Endothelial cell of umbilical vein (primary cell): ENCODE measurements around the gene DCLK2. TPM values are rescaled to one million over a fixed set of nuclear protein-coding genes. Genes with fewer than 3 reads are reported as not detected.

Experiments used
- BruUV-seq: library from RNA; stranded (reverse); fragments of 400-500 nt; replicated peaks from 2 replicates; lab custom pipeline; 2021; lab: Mats Ljungman, UMichigan
- CTCF ChIA-PET: fragments of 300-600, 350-600 bp; sonication (Branson Sonifier 250); formaldehyde crosslinking; loops from one replicate; lab custom pipeline; 2021; ENCODE audit warnings: antibody characterized with exemption, inconsistent platforms; lab: Charles Lee
- POLR2A ChIA-PET: fragments of 300-600, 350-600 bp; sonication (Branson Sonifier 250); formaldehyde crosslinking; loops from one replicate; lab custom pipeline; 2021; ENCODE audit warnings: antibody characterized with exemption, inconsistent platforms; lab: Charles Lee
- DNase-seq: peaks from one replicate; pipeline ENCODE4 v3.0.0-alpha.2; 2011; ENCODE audit warnings: low read depth, low spot score
- FAIRE-seq: peaks from 2 replicates; lab custom pipeline; 2011; peaks lifted over from hg19 to GRCh38; lab: Jason Lieb, UNC
- H2AFZ ChIP-seq: 2 replicates; pipeline ENCODE4 v1.6.0; 2012; ENCODE audit warnings: low read depth, low read length, control low read depth, inconsistent platforms
- H3K27ac ChIP-seq: 2 replicates; pipeline ENCODE4 v1.5.1; 2011; ENCODE audit warnings: low read depth, mild to moderate bottlenecking, control low read depth, low read length, moderate library complexity; ENCODE audit not compliant: insufficient read depth
- H3K27me3 ChIP-seq, 2 experiments: 2 replicates each; pipeline versions ENCODE4 v1.6.0 to v1.6.1; 2011; ENCODE audit warnings: low read length in 2 of 2, mixed read lengths in 1 of 2; ENCODE audit not compliant: control insufficient read depth in 2 of 2, insufficient read depth in 2 of 2
- H3K36me3 ChIP-seq, 2 experiments: 2 replicates in 1 of 2; 3 replicates in 1 of 2; pipeline ENCODE4 v1.5.1; 2011; ENCODE audit warnings: low read length in 2 of 2, mild to moderate bottlenecking in 1 of 2, moderate library complexity in 1 of 2; ENCODE audit not compliant: control insufficient read depth in 2 of 2, insufficient read depth in 2 of 2; ENCODE audit errors: extremely low read depth in 1 of 2
- H3K4me1 ChIP-seq: 3 replicates; pipeline ENCODE4 v1.5.1; 2011; ENCODE audit warnings: mild to moderate bottlenecking, low read length; ENCODE audit not compliant: control insufficient read depth, insufficient read depth; ENCODE audit errors: extremely low read depth
- H3K4me2 ChIP-seq: 2 replicates; pipeline ENCODE4 v1.6.1; 2011; ENCODE audit warnings: low read length, control low read depth, mixed read lengths; ENCODE audit not compliant: insufficient read depth
- H3K4me3 ChIP-seq, 3 experiments: fragments of 200-600 bp in 1 of 3; sonication (generic), shearing (Covaris generic) in 1 of 3; replicated peaks in 1 of 3; 2 replicates each; pipeline ENCODE4 v1.5.1; 2011 to 2016; ENCODE audit warnings: control low read depth in 3 of 3, low read length in 3 of 3, mild to moderate bottlenecking in 2 of 3, inconsistent platforms in 1 of 3, low read depth in 1 of 3, moderate library complexity in 1 of 3; ENCODE audit not compliant: insufficient read depth in 1 of 3
- H3K79me2 ChIP-seq: 2 replicates; pipeline ENCODE4 v1.6.0; 2012; ENCODE audit warnings: low read length, inconsistent platforms; ENCODE audit not compliant: control insufficient read depth, insufficient read depth
- H3K9ac ChIP-seq: replicated peaks from 2 replicates; pipeline ENCODE3; 2011; ENCODE audit warnings: low read length, control low read depth; ENCODE audit not compliant: insufficient read depth; ENCODE audit errors: extremely low read depth
- H3K9me1 ChIP-seq: replicated peaks from 3 replicates; pipeline ENCODE4 v1.6.0; 2011; ENCODE audit warnings: mild to moderate bottlenecking, low read length; ENCODE audit not compliant: control insufficient read depth, insufficient read depth; ENCODE audit errors: extremely low read depth
- H3K9me3 ChIP-seq: replicated peaks from 2 replicates; pipeline ENCODE4 v1.5.1; 2012; ENCODE audit warnings: low read length, inconsistent platforms; ENCODE audit not compliant: control insufficient read depth, insufficient read depth
- H4K20me1 ChIP-seq: replicated peaks from 2 replicates; pipeline ENCODE3; 2011; ENCODE audit warnings: mild to moderate bottlenecking, low read length; ENCODE audit not compliant: control insufficient read depth, insufficient read depth; ENCODE audit errors: extremely low read depth
- CTCF ChIP-seq, 2 donors: IDR thresholded peaks; 1 replicate in 1 of 2; 2 replicates in 1 of 2; pipeline ENCODE4 v1.5.1; 2011; ENCODE audit warnings: low read length in 2 of 2, mild to moderate bottlenecking in 2 of 2, moderate library complexity in 2 of 2, control low read depth in 1 of 2, inconsistent platforms in 1 of 2, low read depth in 1 of 2; ENCODE audit not compliant: insufficient read depth in 1 of 2; ENCODE audit errors: extremely low read depth in 1 of 2
- EZH2 ChIP-seq: IDR thresholded peaks from 2 replicates; pipeline ENCODE4 v1.6.1; 2012; ENCODE audit warnings: borderline replicate concordance, low read depth, mild to moderate bottlenecking, moderate library complexity, low read length, inconsistent platforms; ENCODE audit not compliant: severe bottlenecking
- FOS ChIP-seq: IDR thresholded peaks from 2 replicates; pipeline ENCODE4 v1.6.1; 2011; ENCODE audit warnings: mild to moderate bottlenecking, low read length, moderate library complexity, borderline replicate concordance; ENCODE audit not compliant: insufficient read depth
- GATA2 ChIP-seq: IDR thresholded peaks from 2 replicates; pipeline ENCODE4 v1.7.0; 2011; ENCODE audit warnings: low read depth, mild to moderate bottlenecking, moderate library complexity, mixed read lengths, low read length; ENCODE audit not compliant: insufficient read length, insufficient read depth
- JUN ChIP-seq: IDR thresholded peaks from 2 replicates; pipeline ENCODE4 v1.6.1; 2011; ENCODE audit warnings: borderline replicate concordance, low read depth; ENCODE audit not compliant: insufficient read length, insufficient read depth
- MAX ChIP-seq: IDR thresholded peaks from 2 replicates; pipeline ENCODE4 v1.6.1; 2011; ENCODE audit not compliant: insufficient read depth, insufficient read length
- MYC ChIP-seq: IDR thresholded peaks from one replicate; pipeline ENCODE4 v1.6.1; 2011; ENCODE audit warnings: mild to moderate bottlenecking, low read depth, low read length
- POLR2A ChIP-seq: IDR thresholded peaks from 2 replicates; pipeline ENCODE4 v1.6.1; 2012; ENCODE audit warnings: low read depth, mild to moderate bottlenecking, control low read depth, low read length
- POLR2AphosphoS5 ChIP-seq: IDR thresholded peaks from 2 replicates; pipeline ENCODE4 v1.6.1; 2012; ENCODE audit warnings: low read depth, mild to moderate bottlenecking, control low read depth, low read length, moderate library complexity; ENCODE audit not compliant: insufficient read depth
- dilution Hi-C: fragments of 300-500 bp; cut with MboI; formaldehyde crosslinking; loops from one replicate; pipeline ENCODE4 v1.15.0; 2019; ENCODE audit warnings: low sequenced_read_pairs; ENCODE audit not compliant: extremely low pct_ligation_motif_present
- intact Hi-C: fragments of 100-400 bp; cut with micrococcal nuclease; formaldehyde crosslinking; loops from one replicate; pipeline ENCODE4 v1.10.0; 2022
- polyA plus RNA-seq, 4 experiments: library from polyadenylated mRNA; depleted of rRNA in 3 of 4; stranded (reverse) in 3 of 4; unstranded in 1 of 4; fragments of >200 nt; gene quantifications; 2 replicates each; pipeline versions ENCODE4 v1.2.1 to v1.2.3, GENCODE V29; 2011 to 2012; ENCODE audit warnings: missing spikeins in 1 of 4
- total RNA-seq: library from RNA; stranded (reverse); gene quantifications from 2 replicates; pipeline ENCODE4 v1.2.3, GENCODE V29; 2021

DCLK2 gene
- total and polyA plus RNA-seq, 2 donors (not counting 3 experiments of a cell fraction or from before 2014, with no cell fraction given), result 1.7 to 4.7 TPM

- no peak for TF ChIP-seq GATA2
- TF ChIP-seq POLR2AphosphoS5, result no peak
- TF ChIP-seq EZH2, result no peak
- no peak for TF ChIP-seq CTCF (IDR thresholded peaks at IDR 0.05; ENCODE audit: extremely low read depth in 1 of 2, insufficient read depth in 1 of 2, low read depth in 1 of 2, low read length in 2 of 2)
- TF ChIP-seq POLR2A, result no peak
- no peak for TF ChIP-seq FOS
- TF ChIP-seq JUN, result no peak
- no peak for TF ChIP-seq MYC
- TF ChIP-seq MAX, result no peak
- Histone ChIP-seq H3K4me3 (no peak overlapping the region), H3K27me3 (no peaks in the 10 kb centered on the region), H3K79me2 (no peaks in the 10 kb centered on the region), H3K9me3 (no peaks in the 10 kb centered on the region), H4K20me1 (no peaks in the 10 kb centered on the region), H3K4me2 (no peak overlapping the region), H3K36me3 (no peaks in the 10 kb centered on the region), H3K9me1 (no peaks in the 10 kb centered on the region), H2AFZ (no peak overlapping the region), H3K4me1 (no peaks in the 10 kb centered on the region), H3K27ac (no peak overlapping the region), H3K9ac (no peak overlapping the region)
- intact Hi-C loops (no loop called here), dilution Hi-C loops (no loop called here)
- POLR2A ChIA-PET, result no interaction called here
- BruUV-seq, result no TSS peak
- CTCF ChIA-PET, result interaction anchor here (1.2 to 7.5 kb wide), 5 partner anchors 9 to 200 kb away, joined by 4 to 299 read pairs (median 4); no protein-coding TSS in a partner anchor
- FAIRE-seq (no peak), DNase-seq (no peak)
These were observed 128.0 kb downstream of the DCLK2 start for GRCh38 chr4:150206265-150206664.
